HG02884 (cell line): Measurements from ENCODE around the gene CDV3.

Source experiments
- ATAC-seq: cut with Tn5 transposase; IDR thresholded peaks from one replicate; pipeline ENCODE4 v1.9.1; 2021; ENCODE audit warnings: mild to moderate bottlenecking, moderate library complexity; ENCODE audit not compliant: unreplicated experiment

CDV3 gene

GRCh38 chr3:133600572-133601081 lies 27.1 kb downstream of the CDV3 start:
- ATAC-seq: no peak

GRCh38 chr3:133606342-133606741 lies 32.9 kb downstream of the CDV3 start:
- ATAC-seq: no peak

- no peak for ATAC-seq
Measured at GRCh38 chr3:133606902-133607301, 33.4 kb downstream of the CDV3 start.

- no peak for ATAC-seq
Measured at GRCh38 chr3:133607816-133608215, 34.3 kb downstream of the CDV3 start.

- ATAC-seq: no peak
Measured at GRCh38 chr3:133608388-133608787, 34.9 kb downstream of the CDV3 start.

- no peak for ATAC-seq
Measured at GRCh38 chr3:133610031-133610430, 36.5 kb downstream of the CDV3 start.

GRCh38 chr3:133611534-133611933 lies 38.0 kb downstream of the CDV3 start:
- no peak for ATAC-seq

- peak; percentile 100 for ATAC-seq
Measured at GRCh38 chr3:133620066-133620784, 46.7 kb downstream of the CDV3 start.

- ATAC-seq: no peak
Measured at GRCh38 chr3:133627789-133628188, 54.3 kb downstream of the CDV3 start.

GRCh38 chr3:133629146-133629545 lies 55.7 kb downstream of the CDV3 start:
- ATAC-seq: no peak

- no peak for ATAC-seq
Measured at GRCh38 chr3:133633439-133633838, 60.0 kb downstream of the CDV3 start.
